Measurements from ENCODE around the gene DPP10.

- TF ChIP-seq, protein P1, sequence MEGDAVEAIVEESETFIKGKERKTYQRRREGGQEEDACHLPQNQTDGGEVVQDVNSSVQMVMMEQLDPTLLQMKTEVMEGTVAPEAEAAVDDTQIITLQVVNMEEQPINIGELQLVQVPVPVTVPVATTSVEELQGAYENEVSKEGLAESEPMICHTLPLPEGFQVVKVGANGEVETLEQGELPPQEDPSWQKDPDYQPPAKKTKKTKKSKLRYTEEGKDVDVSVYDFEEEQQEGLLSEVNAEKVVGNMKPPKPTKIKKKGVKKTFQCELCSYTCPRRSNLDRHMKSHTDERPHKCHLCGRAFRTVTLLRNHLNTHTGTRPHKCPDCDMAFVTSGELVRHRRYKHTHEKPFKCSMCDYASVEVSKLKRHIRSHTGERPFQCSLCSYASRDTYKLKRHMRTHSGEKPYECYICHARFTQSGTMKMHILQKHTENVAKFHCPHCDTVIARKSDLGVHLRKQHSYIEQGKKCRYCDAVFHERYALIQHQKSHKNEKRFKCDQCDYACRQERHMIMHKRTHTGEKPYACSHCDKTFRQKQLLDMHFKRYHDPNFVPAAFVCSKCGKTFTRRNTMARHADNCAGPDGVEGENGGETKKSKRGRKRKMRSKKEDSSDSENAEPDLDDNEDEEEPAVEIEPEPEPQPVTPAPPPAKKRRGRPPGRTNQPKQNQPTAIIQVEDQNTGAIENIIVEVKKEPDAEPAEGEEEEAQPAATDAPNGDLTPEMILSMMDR (conservative IDR thresholded peaks at IDR 0.05): no peak
- TF ChIP-seq ZFX (IDR thresholded peaks at IDR 0.05): no peak
Observed at GRCh38 chr2:115568643-115569042, 1126.2 kb downstream of the DPP10 start.

Data from C4-2B (cell line).